Esophagus squamous epithelium (tissue), 4 donors: ENCODE measurements around the gene MEI1.

Experiments
- POLR2A ChIP-seq, 4 donors: fragments of 450-650 bp; IDR thresholded peaks; one replicate each; pipeline ENCODE4 v1.6.1; 2017; ENCODE audit warnings: antibody characterized with exemption in 4 of 4, mild to moderate bottlenecking in 4 of 4, moderate library complexity in 3 of 4
- TF ChIP-seq, protein P1 (sequence below), 6 experiments: fragments of 450-650 bp in 4 of 6; fragments of 200-600 bp in 2 of 6; sonication (generic) in 2 of 6; IDR thresholded peaks; one replicate each; pipeline ENCODE4 v1.5.1; 2016 to 2019; ENCODE audit warnings: antibody characterized with exemption in 6 of 6, mild to moderate bottlenecking in 4 of 6, moderate library complexity in 4 of 6

DNA sequence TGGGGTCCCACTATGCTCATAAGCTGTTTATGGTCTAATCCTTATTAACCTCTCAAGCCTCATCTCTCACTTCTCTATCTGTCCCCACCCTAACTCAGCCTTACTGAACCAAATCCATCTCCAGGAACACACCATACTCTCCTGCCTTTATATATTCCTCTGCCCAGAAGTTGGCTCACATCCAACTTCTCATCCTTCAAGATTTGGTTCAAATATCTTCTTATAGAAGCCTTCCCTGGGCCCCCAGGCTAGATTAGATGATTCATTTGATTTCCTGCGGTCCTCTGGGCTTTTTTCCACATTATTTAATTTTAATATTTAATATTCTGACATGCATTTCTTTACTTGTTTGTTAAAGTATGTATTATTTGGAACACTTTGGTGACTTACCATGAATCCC is 23.2 kb downstream of the MEI1 start:
- TF ChIP-seq POLR2A (IDR thresholded peaks at IDR 0.05) = no peak
- TF ChIP-seq, protein P1, sequence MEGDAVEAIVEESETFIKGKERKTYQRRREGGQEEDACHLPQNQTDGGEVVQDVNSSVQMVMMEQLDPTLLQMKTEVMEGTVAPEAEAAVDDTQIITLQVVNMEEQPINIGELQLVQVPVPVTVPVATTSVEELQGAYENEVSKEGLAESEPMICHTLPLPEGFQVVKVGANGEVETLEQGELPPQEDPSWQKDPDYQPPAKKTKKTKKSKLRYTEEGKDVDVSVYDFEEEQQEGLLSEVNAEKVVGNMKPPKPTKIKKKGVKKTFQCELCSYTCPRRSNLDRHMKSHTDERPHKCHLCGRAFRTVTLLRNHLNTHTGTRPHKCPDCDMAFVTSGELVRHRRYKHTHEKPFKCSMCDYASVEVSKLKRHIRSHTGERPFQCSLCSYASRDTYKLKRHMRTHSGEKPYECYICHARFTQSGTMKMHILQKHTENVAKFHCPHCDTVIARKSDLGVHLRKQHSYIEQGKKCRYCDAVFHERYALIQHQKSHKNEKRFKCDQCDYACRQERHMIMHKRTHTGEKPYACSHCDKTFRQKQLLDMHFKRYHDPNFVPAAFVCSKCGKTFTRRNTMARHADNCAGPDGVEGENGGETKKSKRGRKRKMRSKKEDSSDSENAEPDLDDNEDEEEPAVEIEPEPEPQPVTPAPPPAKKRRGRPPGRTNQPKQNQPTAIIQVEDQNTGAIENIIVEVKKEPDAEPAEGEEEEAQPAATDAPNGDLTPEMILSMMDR (IDR thresholded peaks at IDR 0.05) = no peak
